Smooth muscle cell (in vitro differentiated cells): Measurements from ENCODE around the gene OR2M4. TPM values are rescaled to one million over a fixed set of nuclear protein-coding genes. Genes with fewer than 3 reads are reported as not detected.
"Not testable (repeated sequence)": the region's sequence is repeated elsewhere in the genome, so short reads cannot be mapped to it uniquely, and the experiment has no call there.

Experiments
- DNase-seq: peaks from one replicate; lab custom pipeline; 2025; ENCODE audit not compliant: unreplicated experiment; lab: John Stamatoyannopoulos, UW
- H2AFZ ChIP-seq: fragments of 200-600 bp; sonication (generic); 2 replicates; pipeline ENCODE4 v1.6.0; 2016; ENCODE audit warnings: antibody characterized with exemption, low read depth, mild to moderate bottlenecking
- H3F3A ChIP-seq: fragments of 200-600 bp; sonication (generic); 2 replicates; pipeline ENCODE4 v1.6.0; 2017; ENCODE audit warnings: antibody characterized with exemption, low read depth
- H3K27ac ChIP-seq: fragments of 200-600 bp; sonication (generic); 2 replicates; pipeline ENCODE4 v1.5.1; 2016; ENCODE audit warnings: low read depth, mild to moderate bottlenecking
- H3K27me3 ChIP-seq: fragments of 200-600 bp; sonication (generic); 2 replicates; pipeline ENCODE4 v1.6.1; 2016; ENCODE audit warnings: low read depth, mild to moderate bottlenecking
- H3K36me3 ChIP-seq: fragments of 200-600 bp; sonication (generic); 2 replicates; pipeline ENCODE4 v1.5.1; 2016; ENCODE audit warnings: low read depth
- H3K4me1 ChIP-seq: fragments of 200-600 bp; sonication (generic); 2 replicates; pipeline ENCODE4 v1.5.1; 2016; ENCODE audit warnings: low read depth
- H3K4me2 ChIP-seq: fragments of 200-600 bp; sonication (generic); 2 replicates; pipeline ENCODE4 v1.6.0; 2016; ENCODE audit warnings: mild to moderate bottlenecking
- H3K4me3 ChIP-seq: fragments of 200-600 bp; sonication (generic); 2 replicates; pipeline ENCODE4 v1.5.1; 2016; ENCODE audit warnings: mild to moderate bottlenecking
- H3K79me2 ChIP-seq: fragments of 200-600 bp; sonication (generic); 2 replicates; pipeline ENCODE4 v1.6.0; 2016; ENCODE audit warnings: low read depth, mild to moderate bottlenecking
- H3K9ac ChIP-seq: fragments of 200-600 bp; sonication (generic); 2 replicates; pipeline ENCODE4 v1.6.0; 2016; ENCODE audit warnings: low read depth
- H3K9me3 ChIP-seq: fragments of 200-600 bp; sonication (generic); replicated peaks from 2 replicates; pipeline ENCODE4 v1.5.1; 2016; ENCODE audit warnings: low read depth
- H4K20me1 ChIP-seq: fragments of 200-600 bp; sonication (generic); 2 replicates; pipeline ENCODE4 v1.6.0; 2016; ENCODE audit warnings: low read depth
- CTCF ChIP-seq: fragments of 200-600 bp; sonication (generic); IDR thresholded peaks from 2 replicates; pipeline ENCODE4 v1.5.1; 2017; ENCODE audit warnings: borderline replicate concordance, mild to moderate bottlenecking, antibody characterized with exemption; ENCODE audit not compliant: insufficient read depth, poor library complexity, severe bottlenecking
- WGBS: methylation state at CpG from one replicate; pipeline ENCODE4 v1.1.7; 2016; ENCODE audit warnings: low lambda C conversion rate; 5-methylcytosine and 5-hydroxymethylcytosine counted together
- polyA plus RNA-seq: library from polyadenylated mRNA; unstranded; fragments of >200 nt; fragmentation: Nextera tagmentation; extraction: Ambion mirVana; gene quantifications from 2 replicates; pipeline ENCODE4 v1.2.1, GENCODE V29; 2016
- total RNA-seq: library from RNA; depleted of rRNA; stranded (reverse); fragments of >200 nt; gene quantifications from 2 replicates; pipeline ENCODE4 v1.2.3, GENCODE V29; 2014

The OR2M4 gene
- total and polyA plus RNA-seq, 2 experiments from 2014 or later = not detected

GRCh38 chr1:248229360-248229908 is 1.8 kb upstream of the OR2M4 start:
- Histone ChIP-seq H3K9ac (no peak overlapping the region), H3K9me3 (peaks cover 14% of the 10 kb centered on the region), H3K4me1 (no peaks in the 10 kb centered on the region), H3K4me2 (no peak overlapping the region), H2AFZ (no peak overlapping the region), H3K27me3 (no peaks in the 10 kb centered on the region), H3K36me3 (no peaks in the 10 kb centered on the region), H3K27ac (no peak overlapping the region), H4K20me1 (no peaks in the 10 kb centered on the region), H3F3A (no peaks in the 10 kb centered on the region), H3K4me3 (no peak overlapping the region), H3K79me2 (no peaks in the 10 kb centered on the region)
- WGBS = 68% methylated on average over 6 of the region's 6 CpGs
- TF ChIP-seq CTCF = no peak
- DNase-seq = no peak

- no peak for DNase-seq
- peaks cover 16% of the 10 kb centered on the region for H3K9me3 ChIP-seq
- H3K4me3 ChIP-seq = no peak overlapping the region
- H3K27me3 ChIP-seq = no peaks in the 10 kb centered on the region
- H3K27ac ChIP-seq = no peak overlapping the region
- 82% methylated on average over 9 of the region's 9 CpGs for WGBS
- no peak for TF ChIP-seq CTCF
- H3K4me2 ChIP-seq = no peak overlapping the region
- no peaks in the 10 kb centered on the region for H4K20me1 ChIP-seq
- H3K79me2 ChIP-seq = no peaks in the 10 kb centered on the region
- no peaks in the 10 kb centered on the region for H3K4me1 ChIP-seq
- no peaks in the 10 kb centered on the region for H3F3A ChIP-seq
- no peaks in the 10 kb centered on the region for H3K36me3 ChIP-seq
- H2AFZ ChIP-seq = no peak overlapping the region
- H3K9ac ChIP-seq = no peak overlapping the region
Measured at GRCh38 chr1:248239478-248239877, 8.3 kb downstream of the OR2M4 start.

- H3K27ac ChIP-seq = no peak overlapping the region
- no peaks in the 10 kb centered on the region for H3K79me2 ChIP-seq
- H3F3A ChIP-seq = no peaks in the 10 kb centered on the region
- H3K4me2 ChIP-seq = no peak overlapping the region
- 22% methylated on average over 14 of the region's 14 CpGs for WGBS
- H3K4me1 ChIP-seq = no peaks in the 10 kb centered on the region
- peak; percentile 22 for TF ChIP-seq CTCF
- no peaks in the 10 kb centered on the region for H3K9me3 ChIP-seq
- H4K20me1 ChIP-seq = no peaks in the 10 kb centered on the region
- no peaks in the 10 kb centered on the region for H3K36me3 ChIP-seq
- H3K9ac ChIP-seq = no peak overlapping the region
- H2AFZ ChIP-seq = no peak overlapping the region
- no peak for DNase-seq
- no peak overlapping the region for H3K4me3 ChIP-seq
- H3K27me3 ChIP-seq = no peaks in the 10 kb centered on the region
Measured at GRCh38 chr1:248243204-248243603, 12.0 kb downstream of the OR2M4 start.

GRCh38 chr1:248259309-248259708 is 28.1 kb downstream of the OR2M4 start:
- not testable (repeated sequence) for H3K4me3 ChIP-seq, H3K4me2 ChIP-seq, H3K4me1 ChIP-seq, H2AFZ ChIP-seq, H4K20me1 ChIP-seq, H3F3A ChIP-seq, H3K27ac ChIP-seq, H3K79me2 ChIP-seq, DNase-seq, H3K36me3 ChIP-seq, H3K9me3 ChIP-seq, H3K27me3 ChIP-seq, H3K9ac ChIP-seq
- 65% methylated on average over 1 of the region's 1 CpG for WGBS
